ENCODE measurements around the gene PTGDS.

The PTGDS gene

GRCh38 chr9:136977223-136977622, at the start of gene PTGDS:
Gene PTGDS (plus strand): TSS chr9:136977504. CDS start chr9:136977579, 75 bp downstream.
- no peak for TF ChIP-seq ZFX (IDR thresholded peaks at IDR 0.05; ENCODE audit: borderline replicate concordance)
- TF ChIP-seq, protein P1, sequence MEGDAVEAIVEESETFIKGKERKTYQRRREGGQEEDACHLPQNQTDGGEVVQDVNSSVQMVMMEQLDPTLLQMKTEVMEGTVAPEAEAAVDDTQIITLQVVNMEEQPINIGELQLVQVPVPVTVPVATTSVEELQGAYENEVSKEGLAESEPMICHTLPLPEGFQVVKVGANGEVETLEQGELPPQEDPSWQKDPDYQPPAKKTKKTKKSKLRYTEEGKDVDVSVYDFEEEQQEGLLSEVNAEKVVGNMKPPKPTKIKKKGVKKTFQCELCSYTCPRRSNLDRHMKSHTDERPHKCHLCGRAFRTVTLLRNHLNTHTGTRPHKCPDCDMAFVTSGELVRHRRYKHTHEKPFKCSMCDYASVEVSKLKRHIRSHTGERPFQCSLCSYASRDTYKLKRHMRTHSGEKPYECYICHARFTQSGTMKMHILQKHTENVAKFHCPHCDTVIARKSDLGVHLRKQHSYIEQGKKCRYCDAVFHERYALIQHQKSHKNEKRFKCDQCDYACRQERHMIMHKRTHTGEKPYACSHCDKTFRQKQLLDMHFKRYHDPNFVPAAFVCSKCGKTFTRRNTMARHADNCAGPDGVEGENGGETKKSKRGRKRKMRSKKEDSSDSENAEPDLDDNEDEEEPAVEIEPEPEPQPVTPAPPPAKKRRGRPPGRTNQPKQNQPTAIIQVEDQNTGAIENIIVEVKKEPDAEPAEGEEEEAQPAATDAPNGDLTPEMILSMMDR (IDR thresholded peaks at IDR 0.05) = no peak
- H3K27ac ChIP-seq = peak within 1 kb of the TSS; percentile 29; the same call in 1 of the 2 replicates

- peak overlapping the region; percentile 29; the same call in 1 of the 2 replicates for H3K27ac ChIP-seq
- TF ChIP-seq, protein P1 (IDR thresholded peaks at IDR 0.05) = no peak
- TF ChIP-seq ZFX (IDR thresholded peaks at IDR 0.05; ENCODE audit: borderline replicate concordance) = no peak
Observed at GRCh38 chr9:136928591-136928990, 48.7 kb upstream of the PTGDS start.

GRCh38 chr9:136930014-136930413, 47.3 kb upstream of the PTGDS start:
- TF ChIP-seq ZFX (IDR thresholded peaks at IDR 0.05; ENCODE audit: borderline replicate concordance) = no peak
- TF ChIP-seq, protein P1 (IDR thresholded peaks at IDR 0.05) = no peak
- no peak overlapping the region for H3K27ac ChIP-seq

GRCh38 chr9:136931611-136932130, 45.6 kb upstream of the PTGDS start:
- H3K27ac ChIP-seq = no peak overlapping the region

DNA sequence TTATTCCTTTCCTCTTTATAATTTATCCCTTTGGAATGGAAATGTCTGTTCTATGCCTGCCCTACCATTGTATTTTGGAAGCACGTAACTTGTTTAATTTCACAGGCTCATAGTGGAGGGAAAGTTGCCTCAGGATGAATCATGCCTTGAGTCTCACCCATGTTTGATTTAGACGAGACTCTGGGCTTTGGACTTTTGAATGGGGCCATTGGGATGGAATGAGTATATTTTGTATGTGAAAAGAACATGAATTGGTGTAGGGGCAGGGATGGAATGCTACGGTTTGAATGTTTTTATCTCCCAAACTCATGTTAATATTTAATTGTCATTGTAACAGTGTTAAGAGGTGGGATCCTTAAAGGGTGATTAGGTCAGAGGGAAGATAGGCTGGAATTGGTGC, 43.0 kb upstream of the PTGDS start:
- no peak for TF ChIP-seq ZFX (IDR thresholded peaks at IDR 0.05; ENCODE audit: borderline replicate concordance)
- TF ChIP-seq, protein P1 (IDR thresholded peaks at IDR 0.05) = no peak
- H3K27ac ChIP-seq = no peak overlapping the region

More at GRCh38 chr9:136931611-136932130, 45.6 kb upstream of the PTGDS start:
- TF ChIP-seq, protein P1 (IDR thresholded peaks at IDR 0.05) = no peak
- TF ChIP-seq ZFX (IDR thresholded peaks at IDR 0.05; ENCODE audit: borderline replicate concordance) = no peak

GRCh38 chr9:136935651-136936050, 41.7 kb upstream of the PTGDS start:
- H3K27ac ChIP-seq = no peak overlapping the region
- TF ChIP-seq, protein P1 (IDR thresholded peaks at IDR 0.05) = no peak
- no peak for TF ChIP-seq ZFX (IDR thresholded peaks at IDR 0.05; ENCODE audit: borderline replicate concordance)

- 0 out of 2 replicates have a peak overlapping the region, but pooled peaks have one; percentile 0 for H3K27ac ChIP-seq
- TF ChIP-seq, protein P1 (IDR thresholded peaks at IDR 0.05) = no peak
- TF ChIP-seq ZFX (IDR thresholded peaks at IDR 0.05; ENCODE audit: borderline replicate concordance) = no peak
Observed at GRCh38 chr9:136936645-136937170, 40.6 kb upstream of the PTGDS start.
